Measurements from ENCODE around the gene KIDINS220.

The KIDINS220 gene

GRCh38 chr2:8850845-8851487 is 13.6 kb upstream of the KIDINS220 start:
- DNase-seq = no peak

- DNase-seq = no peak
Observed at GRCh38 chr2:8849327-8849726, 11.9 kb upstream of the KIDINS220 start.

- no peak for DNase-seq
Observed at GRCh38 chr2:8848328-8849100, 11.1 kb upstream of the KIDINS220 start.

- no peak for DNase-seq
Observed at GRCh38 chr2:8847400-8847799, 10.0 kb upstream of the KIDINS220 start.

GRCh38 chr2:8841932-8842331 is 4.5 kb upstream of the KIDINS220 start:
- DNase-seq = no peak

GRCh38 chr2:8840475-8841091 is 3.2 kb upstream of the KIDINS220 start:
- no peak for DNase-seq

GRCh38 chr2:8839189-8839965 is 2.0 kb upstream of the KIDINS220 start:
- DNase-seq = no peak

GRCh38 chr2:8837795-8838140 is 355 bp upstream of the KIDINS220 start:
- no peak for DNase-seq

GRCh38 chr2:8835279-8835678 is 2.1 kb downstream of the KIDINS220 start:
- DNase-seq = no peak

GRCh38 chr2:8833853-8834252 is 3.6 kb downstream of the KIDINS220 start:
- DNase-seq = no peak

- no peak for DNase-seq
Observed at GRCh38 chr2:8831516-8831915, 5.9 kb downstream of the KIDINS220 start.

GRCh38 chr2:8827729-8828128 is 9.7 kb downstream of the KIDINS220 start:
- no peak for DNase-seq

GRCh38 chr2:8822218-8822617 is 15.2 kb downstream of the KIDINS220 start:
- DNase-seq = no peak

- no peak for DNase-seq
Observed at GRCh38 chr2:8821276-8822217, 15.9 kb downstream of the KIDINS220 start.

GRCh38 chr2:8819948-8820347 is 17.5 kb downstream of the KIDINS220 start:
- DNase-seq = no peak

GRCh38 chr2:8819194-8819593 is 18.2 kb downstream of the KIDINS220 start:
- DNase-seq = no peak

- DNase-seq = no peak
Observed at GRCh38 chr2:8817221-8817620, 20.2 kb downstream of the KIDINS220 start.

GRCh38 chr2:8806885-8807704 is 30.3 kb downstream of the KIDINS220 start:
- no peak for DNase-seq

GRCh38 chr2:8805278-8806210 is 31.9 kb downstream of the KIDINS220 start:
- no peak for DNase-seq
